ENCODE measurements around the gene JADE1. TPM values are rescaled to one million over a fixed set of nuclear protein-coding genes. Genes with fewer than 3 reads are reported as not detected.

Gene JADE1
- 24.1 and 40.8 TPM in 2 replicates for total RNA-seq

DNA sequence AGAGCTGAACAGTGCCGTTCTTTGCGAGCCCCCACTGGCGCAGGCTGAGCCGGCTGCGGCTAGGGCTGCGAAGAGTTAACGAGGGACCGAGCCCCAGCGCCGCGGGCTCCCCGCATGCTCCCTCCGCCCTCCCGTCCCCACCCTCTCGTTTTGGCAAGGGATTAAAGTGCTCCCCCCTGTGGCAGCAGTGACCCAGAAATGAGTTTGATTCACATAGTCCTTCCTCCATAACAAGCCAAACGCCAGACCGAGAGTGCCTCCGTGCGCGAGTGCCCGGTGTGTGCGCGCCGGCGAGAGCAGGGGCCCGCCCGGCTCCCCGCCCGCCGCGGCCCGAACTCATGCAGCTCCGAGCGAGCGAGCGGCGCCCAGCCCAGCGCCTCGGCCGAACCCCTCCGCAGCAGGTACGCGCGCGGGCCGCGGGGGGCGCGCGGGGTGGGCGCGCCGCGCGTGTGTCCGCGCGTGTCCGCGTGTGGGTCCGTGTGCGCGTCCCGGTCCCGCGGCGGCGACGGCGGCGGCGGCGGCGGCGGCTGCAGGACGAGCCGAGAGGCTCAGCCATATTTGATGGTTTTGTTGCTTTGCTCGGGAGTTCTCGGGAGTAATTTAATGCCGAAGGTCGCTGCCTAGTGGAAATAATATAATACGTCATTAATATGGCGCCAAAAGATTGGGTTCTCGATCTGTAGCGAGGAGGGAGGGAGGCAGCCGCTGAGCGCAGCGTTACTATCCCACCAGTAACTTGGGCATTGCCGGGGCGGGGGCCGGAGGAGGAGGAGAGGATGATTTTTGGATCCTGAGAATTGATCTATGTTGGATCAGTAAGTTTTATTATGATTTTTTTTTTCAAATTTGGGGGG, at the start of gene JADE1:
JADE1 (plus strand) TSS at position 224 of the 854 bp plus-strand sequence. CDS start 22,059 bp downstream, outside the sequence.
- DNase-seq (ENCODE audit: low read depth, low spot score): peak; percentile 82

- DNase-seq (ENCODE audit: low read depth, low spot score): no peak
Measured at GRCh38 chr4:128766781-128767180, 42.7 kb upstream of the JADE1 start.

GRCh38 chr4:128768373-128768996, 41.0 kb upstream of the JADE1 start:
- no peak for DNase-seq (ENCODE audit: low read depth, low spot score)

DNA sequence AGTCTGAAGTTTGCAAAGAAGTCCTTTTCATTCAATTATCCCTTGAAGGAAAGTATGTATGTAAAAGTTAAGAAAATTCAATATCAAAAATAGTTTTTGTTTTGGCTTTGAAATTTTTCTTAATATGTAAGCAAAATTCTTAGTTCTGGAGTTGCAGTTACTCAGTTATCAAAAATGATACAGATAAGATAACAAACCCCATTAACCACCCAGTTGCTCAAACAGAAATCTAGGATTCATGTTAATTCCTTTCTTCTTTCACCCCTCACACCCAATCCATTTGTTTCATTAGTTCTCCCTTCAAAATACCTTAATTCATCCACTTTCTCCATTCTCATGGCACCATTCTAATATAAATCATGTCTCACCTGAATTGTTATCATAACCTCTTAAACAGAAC, 40.5 kb upstream of the JADE1 start:
- no peak for DNase-seq (ENCODE audit: low read depth, low spot score)

GRCh38 chr4:128770807-128771206, 38.7 kb upstream of the JADE1 start:
- DNase-seq (ENCODE audit: low read depth, low spot score): no peak

- no peak for DNase-seq (ENCODE audit: low read depth, low spot score)
Measured at GRCh38 chr4:128775477-128775876, 34.0 kb upstream of the JADE1 start.

DNA sequence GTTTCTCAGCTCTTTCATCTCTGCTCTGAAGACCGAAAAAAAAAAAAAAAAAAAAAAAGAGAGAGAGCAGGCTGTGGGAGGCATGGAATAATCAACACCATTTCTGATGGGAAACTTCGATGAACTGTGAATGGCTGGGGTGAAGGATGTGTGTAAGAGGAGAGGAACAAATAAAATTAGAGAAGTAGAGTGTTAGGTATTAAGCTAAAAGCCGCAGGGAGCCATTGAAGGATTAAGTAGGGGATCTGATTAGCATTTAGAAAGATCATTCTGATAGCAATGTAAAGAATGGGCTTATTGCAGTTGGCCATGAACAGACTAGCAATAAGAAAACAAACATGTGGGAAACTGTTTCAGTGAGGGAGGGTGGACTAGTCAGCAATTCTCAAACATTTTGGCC, 33.6 kb upstream of the JADE1 start:
- no peak for DNase-seq (ENCODE audit: low read depth, low spot score)

DNA sequence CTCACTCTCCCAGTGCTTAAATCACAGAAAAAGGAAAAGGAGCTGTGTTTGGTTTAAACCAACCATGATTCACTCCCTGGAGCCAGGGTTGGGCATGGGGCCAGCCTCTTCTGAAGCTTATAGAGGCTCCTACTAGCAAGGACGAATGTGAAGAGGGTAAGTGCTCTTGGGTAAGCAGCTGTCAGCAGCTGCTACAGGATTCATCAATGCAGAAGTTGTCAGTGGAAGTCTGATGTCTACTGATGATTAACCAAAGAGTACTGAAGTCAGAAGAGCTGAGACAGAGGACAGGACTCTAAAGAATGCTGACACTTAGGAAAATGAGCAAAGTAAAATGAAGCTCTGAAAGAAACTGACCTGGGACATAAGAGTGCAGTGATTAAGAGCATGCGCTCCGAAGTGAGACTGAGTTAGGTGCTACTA, 32.7 kb upstream of the JADE1 start:
- DNase-seq (ENCODE audit: low read depth, low spot score): peak; percentile 10

- DNase-seq (ENCODE audit: low read depth, low spot score): no peak
Measured at GRCh38 chr4:128780688-128781087, 28.8 kb upstream of the JADE1 start.

GRCh38 chr4:128782076-128782715, 27.3 kb upstream of the JADE1 start:
- no peak for DNase-seq (ENCODE audit: low read depth, low spot score)

GRCh38 chr4:128782875-128783614, 26.5 kb upstream of the JADE1 start:
- DNase-seq (ENCODE audit: low read depth, low spot score): no peak

- no peak for DNase-seq (ENCODE audit: low read depth, low spot score)
Measured at GRCh38 chr4:128787509-128788311, 21.8 kb upstream of the JADE1 start.

DNA sequence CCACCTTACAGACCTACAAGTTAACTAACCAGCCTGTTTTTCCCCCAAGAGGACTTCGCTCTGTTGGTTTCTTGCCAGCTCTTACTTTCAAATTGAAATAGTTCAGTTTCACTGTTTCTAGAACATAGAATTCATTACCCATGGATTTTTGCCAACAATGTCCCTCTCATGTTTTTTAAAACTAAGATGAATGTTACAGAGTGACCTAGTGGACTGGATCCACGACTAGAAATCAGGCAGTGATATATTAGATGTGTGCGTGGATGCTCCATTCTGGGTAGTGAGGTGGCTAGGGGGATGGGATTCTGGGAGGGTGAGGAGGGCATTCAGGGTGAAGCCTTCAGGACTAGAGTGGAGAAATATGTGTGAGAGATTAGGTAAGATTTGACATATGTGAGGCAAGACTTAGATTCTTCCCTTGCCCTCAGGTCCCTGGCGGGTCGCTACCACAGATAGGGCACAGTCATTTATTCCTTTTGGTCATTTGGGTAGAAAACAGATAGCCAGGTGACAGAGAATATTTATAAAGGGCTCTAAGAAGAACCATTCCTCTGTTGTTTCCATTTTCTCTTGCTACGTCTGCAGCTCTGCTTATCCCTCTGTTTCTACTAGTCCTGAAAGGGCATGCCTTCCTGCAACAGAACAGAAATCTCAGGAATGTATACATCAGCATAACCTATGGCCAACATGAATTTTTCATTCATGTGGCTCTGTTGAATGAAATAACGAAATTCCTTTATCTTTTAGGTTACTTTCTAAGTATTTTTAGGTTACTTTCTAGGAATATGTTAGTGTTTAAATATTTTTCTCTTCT, 15.4 kb upstream of the JADE1 start:
- no peak for DNase-seq (ENCODE audit: low read depth, low spot score)

GRCh38 chr4:128796934-128797333, 12.6 kb upstream of the JADE1 start:
- no peak for DNase-seq (ENCODE audit: low read depth, low spot score)

DNA sequence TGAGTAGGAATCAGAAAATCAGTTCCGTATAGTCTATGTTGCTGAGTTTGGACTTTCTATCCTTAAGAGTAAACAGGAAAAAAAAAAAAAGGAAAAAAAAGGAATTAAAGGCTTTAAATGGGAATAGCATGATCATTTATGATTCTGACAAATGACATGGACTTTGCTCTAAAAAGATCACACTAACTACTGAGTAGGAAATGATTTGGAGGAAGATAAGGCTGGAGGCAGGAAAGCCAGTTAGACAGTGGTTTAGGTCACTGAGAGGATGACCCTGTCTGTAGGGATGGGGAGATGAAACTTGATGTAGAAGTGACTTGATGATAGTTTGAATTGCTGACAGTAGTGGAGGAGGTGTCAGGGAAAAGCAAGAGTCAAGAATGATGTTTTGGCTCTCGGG, 9.2 kb upstream of the JADE1 start:
- DNase-seq (ENCODE audit: low read depth, low spot score): no peak

DNA sequence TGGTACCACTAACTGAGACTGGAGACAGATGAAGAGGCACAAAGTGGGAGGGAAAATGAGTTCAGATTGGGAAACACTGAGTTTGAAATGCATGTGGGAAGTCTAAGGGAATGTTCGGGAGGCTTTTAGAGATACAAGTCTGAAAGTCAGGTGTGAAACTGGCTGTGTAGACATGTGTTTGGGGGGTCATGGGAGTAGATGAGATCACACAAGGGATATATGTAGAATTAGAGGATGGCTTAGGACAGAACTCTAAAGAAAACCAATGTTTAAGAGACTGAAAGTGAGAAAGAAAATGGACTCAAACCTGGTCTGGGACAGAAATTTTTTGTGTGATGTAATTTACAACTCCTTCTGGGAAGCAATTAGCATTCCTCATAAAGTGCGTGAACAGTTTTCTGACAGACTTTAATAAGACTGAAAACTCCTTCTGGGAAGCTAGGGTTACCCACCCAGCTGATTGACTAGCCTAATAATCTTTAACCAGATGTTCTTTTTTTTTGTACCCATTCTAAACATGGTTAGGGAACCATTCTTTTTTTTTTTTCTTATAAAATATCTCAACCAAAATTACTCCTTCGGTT, 8.7 kb upstream of the JADE1 start:
- DNase-seq (ENCODE audit: low read depth, low spot score): no peak

GRCh38 chr4:128802680-128803628, 6.5 kb upstream of the JADE1 start:
- no peak for DNase-seq (ENCODE audit: low read depth, low spot score)

GRCh38 chr4:128803783-128804182, 5.7 kb upstream of the JADE1 start:
- DNase-seq (ENCODE audit: low read depth, low spot score): no peak

Measured in pulmonary artery endothelial cell (primary cell).